H1 (cell line): Measurements from ENCODE around the gene PFDN1. TPM values are rescaled to one million over a fixed set of nuclear protein-coding genes. Genes with fewer than 3 reads are reported as not detected.

Experiments used
- CEBPB ChIP-seq: IDR thresholded peaks from 2 replicates; pipeline ENCODE4 v1.6.1; 2012; ENCODE audit warnings: low read depth, low read length
- CHD7 ChIP-seq: fragments of 300-600 bp; sonication (generic); IDR thresholded peaks from 2 replicates; pipeline ENCODE4 v1.7.1; 2012; ENCODE audit warnings: low read length, moderate library complexity, mild to moderate bottlenecking, inconsistent platforms; ENCODE audit not compliant: insufficient replicate concordance
- EGR1 ChIP-seq: IDR thresholded peaks from 2 replicates; pipeline ENCODE4 v1.6.1; 2011; ENCODE audit warnings: low read depth, low read length, borderline replicate concordance
- EP300 ChIP-seq, 2 experiments: IDR thresholded peaks; 1 replicate in 1 of 2; 2 replicates in 1 of 2; pipeline ENCODE4 v1.6.1; 2011 to 2012; ENCODE audit warnings: low read depth in 2 of 2, low read length in 2 of 2, mild to moderate bottlenecking in 2 of 2, borderline replicate concordance in 1 of 2, inconsistent platforms in 1 of 2, moderate library complexity in 1 of 2
- HDAC6 ChIP-seq: IDR thresholded peaks from one replicate; pipeline ENCODE4 v1.7.1; 2012; ENCODE audit warnings: low read depth, mild to moderate bottlenecking, inconsistent platforms, low read length, moderate library complexity
- RAD21 ChIP-seq, 2 experiments: IDR thresholded peaks in 1 of 2; conservative IDR thresholded peaks in 1 of 2; 2 replicates each; pipeline ENCODE4 v1.6.1; 2011; ENCODE audit warnings: low read depth in 2 of 2, low read length in 2 of 2, improper control_type of control experiment in 1 of 2, inconsistent platforms in 1 of 2, mild to moderate bottlenecking in 1 of 2, moderate library complexity in 1 of 2
- polyA plus RNA-seq, 7 experiments: library from polyadenylated mRNA; depleted of rRNA in 3 of 7; stranded (reverse) in 5 of 7; unstranded in 2 of 7; fragments of >200 nt in 5 of 7; fragments of 200-250 nt in 2 of 7; gene quantifications; 1 replicate in 5 of 7; 2 replicates in 1 of 7; 4 replicates in 1 of 7; pipeline versions ENCODE4 v1.2.1 to v1.2.3, GENCODE V29; 2011 to 2013; ENCODE audit warnings: missing spikeins in 2 of 7, mixed read lengths in 2 of 7
- total RNA-seq: library from RNA; stranded (reverse); fragmentation: NEBNext Ultra II Directional; extraction: Animal tissue kit (Norgen Biotek cat#: 25700); gene quantifications from 2 replicates; pipeline ENCODE4 v1.2.1, GENCODE V29; 2021

PFDN1 gene
- total and polyA plus RNA-seq, 2 of the 8 experiments (the other 6 are each of a cell fraction or from before 2014, with no cell fraction given): 53.0 to 89.6 TPM

GRCh38 chr5:140302786-140303639 is at the start of gene PFDN1 (continued):
- TF ChIP-seq CHD7 (no peak), EP300 (IDR thresholded peaks at IDR 0.05; ENCODE audit: borderline replicate concordance in 1 of 2, low read depth in 2 of 2, low read length in 2 of 2) (no peak), RAD21 (IDR thresholded peaks at IDR 0.05 in 1 of 2, conservative IDR thresholded peaks at IDR 0.05 in 1 of 2; ENCODE audit: low read depth in 2 of 2, low read length in 2 of 2) (no peak), HDAC6 (no peak), EGR1 (no peak), CEBPB (no peak)
